Erythroblast (primary cell): Measurements from ENCODE around the gene PER3.

Source experiments
- GATA1 ChIP-seq: IDR thresholded peaks from 2 replicates; pipeline ENCODE4 v1.6.1; 2011; ENCODE audit warnings: low read depth, mild to moderate bottlenecking, control low read depth, low read length, moderate library complexity
- POLR2A ChIP-seq: IDR thresholded peaks from 2 replicates; pipeline ENCODE4 v1.6.1; 2011; ENCODE audit warnings: mild to moderate bottlenecking, low read length

DNA sequence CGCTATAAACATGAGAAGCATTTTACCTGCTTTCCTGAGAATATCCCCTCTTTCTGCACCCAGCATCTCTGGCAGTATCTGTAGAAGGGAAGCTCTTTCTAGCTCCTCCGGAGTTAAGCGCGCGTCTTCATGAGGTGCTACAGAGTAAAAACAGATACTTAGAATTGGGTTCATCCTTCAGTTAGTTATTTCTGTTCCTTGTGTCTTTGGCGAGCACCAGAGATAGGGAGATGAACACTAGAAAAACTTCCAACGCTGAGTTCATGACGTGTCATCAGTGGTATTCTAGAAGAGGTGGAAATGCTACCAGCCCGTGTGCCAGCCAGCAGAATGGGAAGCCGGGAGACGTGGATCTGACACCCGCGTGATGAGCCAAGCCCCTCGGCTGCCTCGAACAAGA, 66.7 kb downstream of the PER3 start:
- TF ChIP-seq POLR2A: no peak
- no peak for TF ChIP-seq GATA1
